Thymus (tissue), 11 donors: Measurements from ENCODE around the gene PDP2. TPM values are rescaled to one million over a fixed set of nuclear protein-coding genes. Genes with fewer than 3 reads are reported as not detected.
"Not testable (repeated sequence)": the region's sequence is repeated elsewhere in the genome, so short reads cannot be mapped to it uniquely, and the experiment has no call there.

ENCODE experiments used
- DNase-seq, 9 donors: peaks; one replicate each; pipeline ENCODE4 v3.0.0-alpha.2; 2013; ENCODE audit warnings: low spot score in 9 of 9, low read depth in 6 of 9, missing footprints in 1 of 9
- H3K27ac ChIP-seq, 2 donors: one replicate each; pipeline ENCODE4 v1.5.1; 2013; ENCODE audit warnings: control low read depth in 1 of 2, low read depth in 1 of 2, low read length in 1 of 2, mild to moderate bottlenecking in 1 of 2, moderate library complexity in 1 of 2
- H3K27me3 ChIP-seq, 2 donors: one replicate each; pipeline ENCODE4 v1.5.1; 2013; ENCODE audit warnings: low read length in 1 of 2; ENCODE audit not compliant: control insufficient read depth in 2 of 2, insufficient read depth in 1 of 2
- H3K36me3 ChIP-seq, 2 donors: one replicate each; pipeline ENCODE4 v1.5.1; 2013; ENCODE audit warnings: low read length in 1 of 2, mild to moderate bottlenecking in 1 of 2, moderate library complexity in 1 of 2; ENCODE audit not compliant: control insufficient read depth in 2 of 2, insufficient read depth in 2 of 2
- H3K4me1 ChIP-seq, 2 donors: one replicate each; pipeline ENCODE4 v1.5.1; 2013; ENCODE audit warnings: low read length in 2 of 2; ENCODE audit not compliant: control insufficient read depth in 2 of 2, insufficient read depth in 2 of 2
- H3K4me3 ChIP-seq, 2 donors: one replicate each; pipeline ENCODE4 v1.5.1; 2013; ENCODE audit warnings: low read length in 2 of 2, control low read depth in 1 of 2, mild to moderate bottlenecking in 1 of 2
- H3K9me3 ChIP-seq, 2 donors: one replicate each; pipeline ENCODE4 v1.5.1; 2013; ENCODE audit warnings: low read length in 1 of 2, mild to moderate bottlenecking in 1 of 2; ENCODE audit not compliant: control insufficient read depth in 2 of 2, insufficient read depth in 1 of 2
- whole genome bisulfite sequencing: extraction: QIAGEN DNeasy Blood & Tissue Kit; methylation state at CpG from one replicate; pipeline ENCODE4 v1.1.7; 2013; 5-methylcytosine and 5-hydroxymethylcytosine counted together
- polyA plus RNA-seq: library from polyadenylated mRNA; stranded (reverse); fragments of 200-250 nt; gene quantifications from one replicate; pipeline ENCODE4 v1.2.3, GENCODE V29; 2013
- total RNA-seq: library from RNA; stranded (reverse); fragments of 120-200 nt; gene quantifications from one replicate; pipeline ENCODE4 v1.2.4, GENCODE V29; 2013
- donor health status: healthy.

The PDP2 gene
- total and polyA plus RNA-seq, 2 donors, result 2.5 to 2.8 TPM

DNA sequence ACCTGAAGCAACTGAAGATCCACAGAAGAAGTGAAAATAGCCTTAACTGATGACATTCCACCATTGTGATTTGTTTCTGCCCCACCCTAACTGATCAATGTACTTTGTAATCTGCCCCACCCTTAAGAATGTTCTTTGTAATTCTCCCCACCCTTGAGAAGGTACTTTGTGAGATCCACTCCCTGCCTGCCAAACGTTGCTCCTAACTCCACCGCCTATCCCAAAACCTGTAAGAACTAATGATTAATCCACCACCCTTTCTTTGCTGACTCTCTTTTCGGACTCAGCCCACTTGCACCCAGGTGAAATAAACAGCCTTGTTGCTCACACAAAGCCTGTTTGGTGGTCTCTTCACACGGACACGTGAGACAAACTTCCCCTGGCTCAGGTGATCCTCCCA is 16.4 kb downstream of the PDP2 start:
- H3K4me3 ChIP-seq, H3K9me3 ChIP-seq, H3K4me1 ChIP-seq, DNase-seq, H3K36me3 ChIP-seq, H3K27ac ChIP-seq: not testable (repeated sequence)
- H3K27me3 ChIP-seq, result peaks cover 0 to 14% of the 10 kb centered on the region in 2 donors
- WGBS, result 95% methylated on average over 5 of the region's 5 CpGs

DNA sequence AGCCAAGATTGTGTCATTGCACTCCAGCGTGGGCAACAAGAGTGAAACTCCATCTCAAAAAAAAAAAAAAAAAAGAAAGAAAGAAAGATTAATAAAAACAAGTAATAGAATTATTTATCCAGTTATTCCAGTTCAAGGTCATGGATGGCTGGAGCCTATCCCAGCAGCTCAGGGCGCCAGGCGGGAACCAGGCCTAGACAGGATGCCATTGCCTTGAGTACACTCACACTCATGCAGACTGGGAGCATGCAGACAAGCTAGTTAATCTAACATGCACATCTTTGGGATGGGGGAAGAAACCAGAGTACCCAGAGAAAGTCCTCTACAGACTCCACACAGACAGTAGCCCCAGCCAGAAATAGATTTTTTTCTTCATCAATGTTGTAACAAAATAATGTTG is 17.9 kb downstream of the PDP2 start:
- 95% methylated on average over 3 of the region's 3 CpGs for WGBS
- DNase-seq, result no peak
- peaks cover 0 to 14% of the 10 kb centered on the region in 2 donors for H3K27me3 ChIP-seq
- no peak overlapping the region for H3K4me3 ChIP-seq
- no peak overlapping the region for H3K27ac ChIP-seq
- no peaks in the 10 kb centered on the region for H3K9me3 ChIP-seq
- H3K4me1 ChIP-seq, result no peaks in the 10 kb centered on the region
- no peaks in the 10 kb centered on the region for H3K36me3 ChIP-seq

DNA sequence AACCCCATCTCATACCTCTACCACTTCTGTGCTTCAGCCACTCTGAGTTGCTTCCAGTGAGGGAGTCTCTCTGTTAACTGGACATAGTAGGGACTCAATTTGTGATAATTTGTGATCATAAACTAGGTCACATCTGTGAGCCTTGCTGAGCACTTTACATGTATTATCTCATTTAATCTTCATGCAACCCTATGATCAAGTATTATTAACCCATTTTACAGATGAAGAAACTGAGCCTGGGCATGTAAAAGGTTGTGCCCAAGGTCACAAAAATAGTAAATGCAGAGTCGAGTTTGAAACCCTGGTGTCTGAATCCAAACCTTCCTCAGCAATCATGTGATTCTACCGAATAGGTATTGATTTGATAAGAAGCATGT is 18.6 kb downstream of the PDP2 start:
- 95% methylated on average over 2 of the region's 2 CpGs for WGBS
- no peaks in the 10 kb centered on the region for H3K9me3 ChIP-seq
- H3K36me3 ChIP-seq, result no peaks in the 10 kb centered on the region
- DNase-seq, result no peak
- H3K27me3 ChIP-seq, result peaks cover 0 to 14% of the 10 kb centered on the region in 2 donors
- no peaks in the 10 kb centered on the region for H3K4me1 ChIP-seq
- H3K4me3 ChIP-seq, result no peak overlapping the region
- H3K27ac ChIP-seq, result no peak overlapping the region

DNA sequence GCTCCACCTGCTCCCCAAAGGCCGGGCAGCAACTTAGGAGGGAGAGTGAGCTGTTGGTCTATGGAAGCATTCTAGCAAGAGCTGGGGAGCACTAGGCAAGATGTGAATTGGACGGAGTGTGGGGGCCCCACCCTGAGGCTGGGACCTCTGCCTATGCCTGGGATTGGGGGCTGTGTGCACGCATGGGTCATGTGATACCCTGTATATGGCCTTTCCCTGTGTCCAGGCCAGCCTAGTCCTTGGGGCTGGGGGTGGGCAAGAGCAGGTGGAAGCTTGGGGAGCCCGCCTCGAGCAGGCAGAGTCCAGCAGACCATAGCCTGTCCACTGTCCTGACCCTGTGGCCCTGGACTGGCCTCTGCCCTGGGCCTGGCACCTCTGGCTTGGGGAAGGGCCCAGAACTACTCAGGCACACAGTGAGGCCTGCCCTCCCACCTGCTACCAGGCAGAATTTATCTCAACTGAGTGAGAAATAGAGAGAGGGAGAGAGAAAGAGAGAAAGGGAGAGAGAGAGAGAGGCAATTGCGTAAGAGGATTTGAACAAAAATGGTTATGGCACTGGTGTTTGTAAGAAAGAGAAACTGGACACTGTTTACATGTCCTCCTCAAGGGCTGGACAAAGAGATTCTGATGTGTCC is 19.1 kb downstream of the PDP2 start:
- H3K36me3 ChIP-seq, result no peaks in the 10 kb centered on the region
- no peak overlapping the region for H3K27ac ChIP-seq
- H3K4me1 ChIP-seq, result no peaks in the 10 kb centered on the region
- no peak for DNase-seq
- peaks cover 0 to 14% of the 10 kb centered on the region in 2 donors for H3K27me3 ChIP-seq
- 96% methylated on average over 6 of the region's 6 CpGs for WGBS
- H3K9me3 ChIP-seq, result no peaks in the 10 kb centered on the region
- H3K4me3 ChIP-seq, result no peak overlapping the region

DNA sequence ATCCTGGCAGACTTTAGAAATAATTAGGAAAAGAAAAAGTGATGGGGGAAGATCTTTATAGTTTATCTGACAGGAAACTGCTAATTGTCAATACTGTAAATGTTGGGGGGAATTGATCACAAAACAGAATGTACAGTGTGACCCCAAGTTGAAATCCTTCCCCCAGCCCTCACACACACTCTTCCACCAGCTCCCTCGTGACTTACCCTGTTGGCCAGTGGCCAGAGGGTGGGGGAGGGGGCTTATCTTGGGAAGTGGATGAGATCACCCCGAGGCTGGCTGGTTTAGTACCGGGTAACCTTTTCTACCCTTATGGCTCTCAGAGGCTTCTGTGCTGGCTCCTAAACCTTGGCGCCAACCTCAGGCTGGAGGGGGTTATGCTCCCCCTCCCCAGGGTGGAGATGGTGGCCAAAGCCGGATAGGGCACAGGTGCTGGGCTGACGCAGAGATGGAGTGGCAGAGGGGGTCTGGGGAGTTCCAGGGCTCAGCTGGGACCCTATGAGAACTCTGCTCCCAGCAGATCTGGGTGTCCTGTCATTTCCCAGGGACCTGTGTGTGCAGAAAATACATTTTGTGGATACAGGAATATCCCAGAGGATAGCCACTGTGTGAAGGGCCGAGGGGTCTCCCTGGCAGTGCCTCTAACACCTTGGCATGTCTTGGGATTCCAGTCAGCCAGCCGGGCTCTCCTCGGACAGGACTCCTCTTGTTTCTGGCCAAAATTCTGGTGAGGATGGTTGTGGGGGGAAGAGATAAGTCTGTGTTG is 19.8 kb downstream of the PDP2 start:
- Histone ChIP-seq H3K36me3 (no peaks in the 10 kb centered on the region), H3K27ac (no peak overlapping the region), H3K9me3 (no peaks in the 10 kb centered on the region), H3K27me3 (peaks cover 0 to 14% of the 10 kb centered on the region in 2 donors), H3K4me1 (no peaks in the 10 kb centered on the region), H3K4me3 (no peak overlapping the region)
- 66% methylated on average over 9 of the region's 9 CpGs for WGBS
- no peak for DNase-seq

DNA sequence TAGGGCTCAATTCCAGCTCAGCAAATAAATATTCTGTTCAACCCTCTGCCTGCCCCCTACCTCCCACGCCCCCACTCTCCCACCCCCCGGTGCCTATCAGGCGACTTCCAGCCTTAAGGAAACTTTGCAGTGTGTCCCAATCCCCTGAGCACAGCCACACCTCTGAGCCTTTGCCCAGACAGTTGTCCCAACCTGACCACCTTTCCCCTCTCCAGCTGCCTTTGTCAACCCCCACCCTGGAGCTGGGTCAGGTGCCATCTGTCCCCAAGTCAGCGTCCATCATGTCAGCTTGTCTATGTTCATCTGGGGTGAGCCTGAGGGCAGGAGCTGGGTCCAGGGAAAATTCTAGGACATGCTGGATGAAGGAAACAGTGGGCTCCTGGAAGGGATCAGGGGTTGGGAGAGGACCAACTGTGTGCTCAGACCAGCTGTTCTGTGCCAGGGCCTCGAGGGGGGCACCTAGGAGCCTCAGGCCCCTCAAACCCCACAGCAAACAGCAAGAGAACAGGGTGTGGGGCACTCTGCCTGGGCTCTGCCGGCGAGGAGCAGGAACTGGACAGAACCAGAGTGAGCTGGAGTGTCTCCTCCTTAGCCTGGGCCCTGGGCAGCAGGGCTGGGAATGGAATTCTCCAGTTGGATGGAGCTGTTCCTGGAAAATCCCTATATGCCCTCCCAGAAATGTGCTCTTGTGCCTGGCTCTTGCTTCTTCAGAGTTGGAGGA is 20.6 kb downstream of the PDP2 start:
- Histone ChIP-seq H3K9me3 (no peaks in the 10 kb centered on the region), H3K4me3 (no peak overlapping the region), H3K27ac (no peak overlapping the region), H3K27me3 (peaks cover 0 to 14% of the 10 kb centered on the region in 2 donors), H3K4me1 (peaks cover 0 to 4% of the 10 kb centered on the region in 2 donors), H3K36me3 (no peaks in the 10 kb centered on the region)
- WGBS, result 87% methylated on average over 7 of the region's 7 CpGs
- DNase-seq, result no peak

DNA sequence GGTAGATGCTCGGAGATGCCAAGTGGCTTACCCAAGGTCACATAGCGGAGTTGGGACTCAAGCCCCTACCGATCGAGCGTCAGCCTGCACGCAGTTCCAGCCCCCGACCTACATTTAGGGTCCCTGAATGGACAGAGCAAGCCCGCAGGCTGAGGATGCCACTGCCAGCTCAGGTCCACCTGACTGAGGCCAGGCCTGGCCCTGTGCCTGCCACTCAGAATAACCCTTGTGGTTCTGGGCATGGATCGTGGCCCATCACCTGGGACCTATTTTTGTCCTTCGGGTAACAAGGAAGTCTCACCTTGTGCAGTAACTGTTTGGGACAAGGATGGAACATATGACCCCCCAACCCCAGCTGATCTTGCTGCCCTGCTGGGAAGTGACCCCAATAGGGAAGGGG is 21.3 kb downstream of the PDP2 start:
- no peak for DNase-seq
- H3K36me3 ChIP-seq, result no peaks in the 10 kb centered on the region
- H3K4me1 ChIP-seq, result peaks cover 0 to 6% of the 10 kb centered on the region in 2 donors
- H3K9me3 ChIP-seq, result no peaks in the 10 kb centered on the region
- peaks cover 0 to 14% of the 10 kb centered on the region in 2 donors for H3K27me3 ChIP-seq
- WGBS, result 97% methylated on average over 10 of the region's 10 CpGs
- no peak overlapping the region for H3K27ac ChIP-seq
- H3K4me3 ChIP-seq, result no peak overlapping the region

DNA sequence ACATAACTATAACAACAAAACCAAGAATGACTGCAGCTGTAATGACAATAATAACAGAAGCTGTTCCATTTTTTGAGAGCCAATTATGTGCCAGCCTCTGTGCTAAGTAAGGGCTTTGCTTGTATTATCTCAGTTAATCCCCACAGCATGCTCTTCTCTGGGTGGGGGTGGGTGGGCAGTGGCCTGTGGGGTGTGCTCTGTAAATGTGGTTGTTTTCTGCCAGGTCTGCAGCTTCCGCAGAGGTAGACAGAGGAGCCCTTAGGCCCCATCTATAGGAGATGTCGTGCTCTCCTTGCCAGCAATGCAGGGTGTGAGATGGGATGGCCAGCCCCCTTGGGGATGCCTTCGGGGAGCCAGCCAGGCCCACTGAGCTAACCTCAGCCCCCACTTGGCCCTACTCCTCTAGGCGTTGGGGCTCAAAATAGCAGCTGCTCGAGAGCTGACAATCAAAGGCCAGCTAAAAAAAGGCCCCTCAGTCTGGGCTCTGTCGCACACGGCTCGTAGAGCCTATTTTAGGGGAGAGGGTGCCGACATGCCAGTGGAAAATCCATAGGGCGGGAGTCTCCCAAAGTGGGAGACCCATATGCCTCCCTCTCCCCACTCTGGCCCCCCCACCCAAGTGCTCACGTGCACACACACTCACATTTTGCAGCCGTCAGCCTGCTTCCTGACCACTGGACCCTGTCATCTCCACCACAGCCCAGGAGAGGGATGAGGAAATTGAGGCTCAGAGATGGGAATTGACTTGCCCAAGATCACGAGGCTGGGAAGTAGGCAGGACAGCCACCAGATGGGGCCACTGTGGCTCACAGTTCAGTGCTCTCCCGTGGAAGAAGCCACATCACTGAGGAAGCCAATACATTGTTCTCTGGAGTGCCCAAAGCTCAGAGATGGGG is 22.6 kb downstream of the PDP2 start:
- H3K4me1 ChIP-seq, result peaks cover 0 to 6% of the 10 kb centered on the region in 2 donors
- no peak overlapping the region for H3K27ac ChIP-seq
- no peaks in the 10 kb centered on the region for H3K9me3 ChIP-seq
- DNase-seq, result no peak
- H3K4me3 ChIP-seq, result no peak overlapping the region
- 88% methylated on average over 14 of the region's 14 CpGs for WGBS
- peaks cover 0 to 17% of the 10 kb centered on the region in 2 donors for H3K27me3 ChIP-seq
- no peaks in the 10 kb centered on the region for H3K36me3 ChIP-seq
